GM04504 (cell line): ENCODE measurements around the gene CPA5.

Experiments used
- DNase-seq: peaks from one replicate; pipeline ENCODE4 v3.0.0-alpha.2; 2012; ENCODE audit warnings: low read depth

Gene CPA5

DNA sequence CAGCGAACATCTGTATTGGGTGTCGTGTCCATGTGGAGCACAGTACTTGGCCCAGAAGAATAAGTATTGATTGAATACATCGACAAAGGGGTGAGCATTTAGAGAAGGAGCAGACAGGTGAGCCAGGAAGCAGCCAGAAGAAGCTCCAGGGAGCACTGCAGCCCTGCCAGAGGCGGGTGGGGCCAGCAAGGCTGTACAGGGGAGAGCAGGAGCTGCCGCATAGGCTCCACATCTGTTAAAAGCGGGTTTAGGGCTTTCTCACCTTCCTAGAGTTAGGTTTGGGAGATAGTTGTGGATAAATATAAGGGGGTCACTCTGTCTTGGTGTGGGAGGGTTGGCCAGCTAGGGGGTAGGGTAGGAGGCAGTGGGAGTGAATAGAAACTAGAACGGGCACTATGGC is 34.4 kb downstream of the CPA5 start:
- no peak for DNase-seq

GRCh38 chr7:130379532-130379920 is 34.9 kb downstream of the CPA5 start:
- DNase-seq, result no peak

- DNase-seq, result no peak
Observed at GRCh38 chr7:130379921-130380860, 35.6 kb downstream of the CPA5 start, which contains the start of gene CPA1. CPA1 (plus strand) TSS chr7:130380494; CDS start chr7:130380521, 27 bp downstream.

- no peak for DNase-seq
Observed at GRCh38 chr7:130380861-130381455, 36.3 kb downstream of the CPA5 start.

DNA sequence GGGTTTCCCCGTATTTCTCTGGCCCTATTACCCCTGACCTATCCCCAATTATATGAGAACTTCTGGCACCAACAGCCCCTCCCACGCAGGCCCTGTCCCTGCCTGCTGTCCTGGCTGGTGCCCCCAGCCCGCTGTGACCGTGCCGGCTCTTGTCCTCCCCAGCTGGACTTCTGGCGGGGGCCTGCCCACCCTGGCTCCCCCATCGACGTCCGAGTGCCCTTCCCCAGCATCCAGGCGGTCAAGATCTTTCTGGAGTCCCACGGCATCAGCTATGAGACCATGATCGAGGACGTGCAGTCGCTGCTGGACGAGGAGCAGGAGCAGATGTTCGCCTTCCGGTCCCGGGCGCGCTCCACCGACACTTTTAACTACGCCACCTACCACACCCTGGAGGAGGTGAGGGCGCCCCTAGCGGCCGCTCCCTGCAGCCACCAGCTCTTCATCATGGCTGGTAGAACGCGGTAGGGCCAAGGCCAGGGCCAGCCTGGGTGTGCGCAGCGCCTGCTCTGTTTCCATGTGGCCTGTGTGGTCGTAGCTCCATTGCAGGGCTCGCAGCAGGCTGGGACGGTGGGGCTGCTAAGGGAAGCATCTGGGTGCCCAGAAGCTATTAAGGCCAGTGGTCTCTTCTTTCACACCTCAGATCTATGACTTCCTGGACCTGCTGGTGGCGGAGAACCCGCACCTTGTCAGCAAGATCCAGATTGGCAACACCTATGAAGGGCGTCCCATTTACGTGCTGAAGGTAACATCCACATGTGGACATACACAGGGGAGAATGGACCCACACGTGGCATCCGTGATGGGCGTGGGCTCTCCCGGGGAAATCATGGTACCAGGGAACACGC is 37.1 kb downstream of the CPA5 start:
- no peak for DNase-seq

DNA sequence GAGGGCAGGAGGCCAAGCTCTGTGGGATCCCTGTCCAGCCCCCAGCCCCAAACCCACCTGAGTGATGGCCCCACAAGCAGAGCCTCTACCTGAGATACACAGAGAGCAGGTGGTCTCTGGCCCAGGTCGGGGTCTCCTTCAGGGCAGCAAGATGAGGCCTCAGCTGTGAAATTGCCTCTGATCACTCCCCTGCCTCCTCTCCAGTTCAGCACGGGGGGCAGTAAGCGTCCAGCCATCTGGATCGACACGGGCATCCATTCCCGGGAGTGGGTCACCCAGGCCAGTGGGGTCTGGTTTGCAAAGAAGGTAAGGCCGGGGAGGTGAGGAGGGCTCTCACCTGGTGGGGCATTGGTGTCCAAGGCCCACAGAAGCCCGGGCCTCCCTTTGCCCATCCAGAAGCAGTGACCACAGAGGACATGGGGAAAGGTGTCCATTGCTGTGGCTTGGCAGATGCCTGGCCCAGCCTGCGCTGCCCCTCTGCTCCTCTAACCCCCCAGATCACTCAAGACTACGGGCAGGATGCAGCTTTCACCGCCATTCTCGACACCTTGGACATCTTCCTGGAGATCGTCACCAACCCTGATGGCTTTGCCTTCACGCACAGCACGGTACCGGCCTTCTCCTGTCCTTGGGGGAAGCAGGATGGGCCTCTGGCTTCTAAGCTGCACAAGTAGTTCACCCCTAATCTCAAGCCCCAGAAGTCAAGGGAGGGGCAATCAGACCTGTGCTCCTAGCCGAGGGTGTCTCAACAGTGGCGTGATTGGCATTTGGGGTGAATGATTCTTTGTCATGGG is 38.8 kb downstream of the CPA5 start:
- no peak for DNase-seq

DNA sequence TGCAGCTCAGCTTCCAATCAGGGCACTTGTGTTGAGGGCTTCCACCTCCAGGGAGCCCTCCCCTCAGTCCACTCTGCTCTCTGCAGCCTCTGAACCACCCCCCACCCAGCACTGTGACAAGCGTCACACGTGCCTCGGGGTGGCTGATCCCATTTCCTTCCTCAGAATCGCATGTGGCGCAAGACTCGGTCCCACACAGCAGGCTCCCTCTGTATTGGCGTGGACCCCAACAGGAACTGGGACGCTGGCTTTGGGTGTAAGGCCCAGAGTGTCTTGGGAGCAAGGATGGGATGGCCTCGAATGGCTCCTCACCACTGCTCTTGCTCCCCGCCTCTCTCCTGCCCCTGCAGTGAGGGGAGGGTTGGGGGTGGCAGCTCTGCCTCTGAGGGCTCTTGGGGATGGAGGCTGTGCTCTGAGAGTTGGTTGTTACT is 39.8 kb downstream of the CPA5 start:
- no peak for DNase-seq

DNA sequence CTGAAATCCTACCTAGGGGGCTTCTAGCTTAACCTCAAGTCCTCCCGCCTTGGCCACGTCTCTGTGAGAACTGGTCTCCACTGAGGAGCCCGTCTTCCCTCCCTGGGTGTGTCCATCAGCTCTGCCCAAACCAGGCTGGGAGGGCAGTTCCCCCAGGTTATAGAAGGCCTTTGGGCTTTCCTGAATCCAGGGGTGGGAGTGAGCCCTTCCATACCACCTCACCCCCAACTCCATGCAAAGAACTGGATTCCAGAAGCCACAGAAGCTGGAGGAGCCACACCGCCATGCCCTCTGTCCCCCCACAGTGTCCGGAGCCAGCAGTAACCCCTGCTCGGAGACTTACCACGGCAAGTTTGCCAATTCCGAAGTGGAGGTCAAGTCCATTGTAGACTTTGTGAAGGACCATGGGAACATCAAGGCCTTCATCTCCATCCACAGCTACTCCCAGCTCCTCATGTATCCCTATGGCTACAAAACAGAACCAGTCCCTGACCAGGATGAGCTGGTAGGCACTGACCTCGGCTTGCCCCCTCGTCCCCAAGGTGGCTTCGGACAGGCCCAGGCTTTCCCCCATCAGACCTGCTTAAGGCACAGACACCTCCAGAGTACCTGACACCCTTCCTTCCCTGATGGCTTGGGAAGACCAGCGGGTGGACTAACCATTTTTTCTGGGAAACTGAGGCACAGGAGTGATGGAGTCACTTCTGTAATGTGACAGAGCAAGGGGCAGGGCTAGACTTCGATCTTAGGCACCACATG is 40.4 kb downstream of the CPA5 start:
- no peak for DNase-seq

- DNase-seq, result no peak
Observed at GRCh38 chr7:130385600-130386066, 41.0 kb downstream of the CPA5 start.

DNA sequence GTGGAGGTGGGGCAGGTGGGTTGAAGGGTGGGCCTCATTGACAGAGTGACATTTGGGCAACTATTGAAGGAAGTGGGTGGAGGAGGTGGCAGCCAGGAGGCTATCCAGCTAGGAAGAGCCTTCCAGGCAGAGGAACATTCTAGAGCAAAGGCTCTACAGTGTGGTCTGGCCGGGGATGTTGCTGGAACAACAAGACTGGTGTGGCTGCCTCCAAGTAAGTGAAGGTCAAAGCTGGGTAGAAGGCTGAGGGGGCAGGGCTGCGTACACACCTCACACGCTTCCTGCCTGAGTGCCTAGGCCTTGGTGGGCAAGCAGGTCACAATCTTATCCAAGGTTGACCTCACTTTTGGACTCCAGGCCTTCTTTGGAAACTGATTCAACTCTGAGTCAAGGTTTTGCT is 42.3 kb downstream of the CPA5 start:
- DNase-seq, result no peak

GRCh38 chr7:130387306-130387627 is 42.7 kb downstream of the CPA5 start:
- no peak for DNase-seq

- DNase-seq, result no peak
Observed at GRCh38 chr7:130387628-130388403, 43.2 kb downstream of the CPA5 start.

DNA sequence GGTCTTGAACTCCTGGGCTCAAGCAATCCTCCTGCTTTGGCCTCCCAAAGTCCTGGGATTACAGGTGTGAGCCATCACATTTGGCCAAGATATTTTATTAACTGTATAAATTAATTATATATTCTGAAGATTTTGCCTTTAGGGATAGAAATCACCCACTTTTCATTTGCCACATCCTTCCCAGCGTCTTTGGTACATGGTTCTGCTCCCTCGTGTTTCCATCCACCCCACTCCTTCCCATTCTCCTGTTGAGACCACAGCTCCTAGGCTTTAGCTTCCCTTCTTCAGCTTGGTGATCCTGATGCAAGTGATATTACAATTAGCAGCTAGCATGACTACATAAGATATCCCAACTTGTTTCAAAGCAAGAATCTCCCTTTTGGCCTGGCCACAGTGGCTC is 44.1 kb downstream of the CPA5 start:
- no peak for DNase-seq

DNA sequence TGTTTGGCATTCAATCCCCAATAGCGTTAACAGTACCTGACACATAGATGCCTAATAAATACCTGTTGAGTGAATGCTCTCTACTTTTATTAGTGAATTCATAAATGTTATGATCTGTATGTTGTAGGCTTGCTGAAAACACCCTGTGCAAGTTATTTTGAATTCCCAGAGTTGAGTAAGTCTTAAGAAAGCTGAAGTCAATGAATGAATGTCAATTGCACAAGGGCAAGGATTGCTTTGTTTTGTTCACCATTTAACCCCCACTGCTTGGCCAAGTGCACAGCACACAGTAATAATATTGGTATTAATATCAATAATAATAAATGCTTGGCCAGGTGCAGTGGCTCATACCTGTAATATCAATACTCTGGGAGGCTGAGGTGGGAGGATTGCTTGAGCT is 45.9 kb downstream of the CPA5 start:
- no peak for DNase-seq

DNA sequence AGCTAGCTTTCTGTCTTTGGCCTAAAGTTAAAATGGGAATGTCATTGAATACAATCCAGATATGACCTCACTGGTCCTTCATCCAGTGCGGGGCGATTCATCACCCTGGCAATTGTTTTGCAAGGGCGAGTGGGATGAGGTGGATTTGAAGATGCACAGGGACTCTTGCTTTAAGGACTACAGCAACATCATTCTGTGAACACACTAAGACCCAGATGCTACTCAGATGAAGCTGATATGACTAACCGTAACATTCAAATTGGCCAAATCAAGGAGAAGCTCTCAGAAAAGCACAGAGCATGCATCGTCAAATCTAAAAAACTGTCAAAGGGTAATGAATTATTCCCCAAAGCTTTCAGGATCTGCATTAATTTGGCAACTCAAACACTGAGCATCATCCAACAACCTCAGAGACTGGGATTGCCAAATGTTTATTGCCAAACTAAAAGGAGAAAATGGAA is 48.5 kb downstream of the CPA5 start:
- DNase-seq, result no peak

DNA sequence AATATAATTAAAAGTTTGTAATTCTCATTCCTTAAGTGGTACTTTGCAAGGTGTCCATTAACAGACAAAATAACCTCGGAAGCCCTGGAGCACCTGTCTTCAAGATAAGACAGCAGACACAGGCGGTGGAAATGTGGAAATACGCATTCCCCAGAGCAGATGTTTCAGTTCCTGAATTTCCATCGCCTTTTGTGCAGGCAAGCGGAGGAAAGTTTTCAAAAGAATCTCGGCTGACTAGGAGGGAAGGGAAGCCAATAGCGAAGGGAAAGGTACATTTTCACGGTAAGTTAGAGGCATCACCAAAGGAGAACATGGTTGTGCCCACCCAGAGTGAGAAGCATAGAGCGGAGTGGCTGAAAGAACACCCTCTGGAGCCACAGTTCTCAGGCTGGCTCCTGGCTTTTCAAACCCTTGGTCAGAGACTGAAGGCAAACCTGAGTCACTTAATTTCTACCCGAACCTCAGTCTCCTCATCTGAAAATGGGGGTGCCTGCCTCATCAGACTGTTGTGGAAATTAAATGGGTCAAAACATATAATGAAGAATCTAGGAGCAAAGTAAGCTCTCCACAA is 49.3 kb downstream of the CPA5 start:
- DNase-seq, result no peak

DNA sequence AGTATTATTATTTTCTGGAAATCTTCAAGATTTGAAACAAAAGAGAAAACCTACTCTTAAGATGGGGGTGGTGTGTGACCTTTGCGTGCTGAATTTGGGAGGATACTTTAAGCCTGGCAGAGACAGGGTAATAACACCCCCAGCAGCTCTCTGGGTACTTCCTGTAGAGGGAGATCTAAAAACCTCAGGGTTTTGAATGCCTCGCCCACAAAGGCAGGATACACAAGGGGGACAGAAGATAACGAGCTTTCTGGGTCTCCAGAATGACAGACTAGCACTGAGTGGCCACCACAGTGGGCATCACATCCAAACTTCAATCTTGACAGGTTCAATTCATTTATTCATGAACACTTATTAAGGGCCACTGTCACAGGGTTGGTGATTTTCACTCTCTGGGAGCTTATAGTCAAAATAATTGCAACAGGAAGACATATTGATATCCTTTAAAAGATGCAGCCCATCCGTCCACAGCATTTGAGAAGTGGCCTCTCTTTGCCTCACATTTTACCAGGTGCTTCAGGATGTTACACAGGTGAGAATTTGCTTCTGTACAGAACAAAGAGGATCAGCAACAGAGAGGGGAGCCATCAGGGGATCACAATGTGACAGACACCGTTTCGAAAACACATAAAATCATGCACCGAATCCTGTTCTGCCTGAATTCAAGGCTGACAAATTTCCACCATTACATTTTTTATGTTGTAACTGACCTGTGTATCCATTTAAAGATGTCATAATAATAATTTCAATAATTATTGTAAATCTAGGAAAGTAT is 50.0 kb downstream of the CPA5 start:
- no peak for DNase-seq

DNA sequence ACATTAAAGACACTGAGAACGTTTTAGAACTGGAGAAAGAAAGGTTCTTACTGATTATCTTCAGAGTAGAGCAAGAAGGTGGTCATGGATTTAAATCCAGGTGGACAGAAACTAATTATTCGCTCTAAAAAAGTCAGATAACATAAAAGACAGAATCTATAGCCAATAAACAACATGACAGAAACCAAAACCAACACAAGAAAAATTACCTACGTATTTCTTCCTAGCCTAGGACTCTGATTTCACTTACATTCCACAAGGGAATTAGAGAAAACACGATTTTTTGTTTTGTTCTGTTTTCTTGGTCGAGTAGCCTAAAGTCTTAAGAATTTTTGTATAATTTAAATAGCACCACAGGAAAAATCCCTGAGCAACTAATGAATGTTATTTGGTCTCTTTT is 50.8 kb downstream of the CPA5 start:
- DNase-seq, result no peak

- no peak for DNase-seq
Observed at GRCh38 chr7:130396109-130396508, 51.5 kb downstream of the CPA5 start.
